ENCODE measurements around the gene S100A11.
A peak's percentile ranks its signal among the peaks of the same experiment; 100 is the strongest.

S100A11 gene

DNA sequence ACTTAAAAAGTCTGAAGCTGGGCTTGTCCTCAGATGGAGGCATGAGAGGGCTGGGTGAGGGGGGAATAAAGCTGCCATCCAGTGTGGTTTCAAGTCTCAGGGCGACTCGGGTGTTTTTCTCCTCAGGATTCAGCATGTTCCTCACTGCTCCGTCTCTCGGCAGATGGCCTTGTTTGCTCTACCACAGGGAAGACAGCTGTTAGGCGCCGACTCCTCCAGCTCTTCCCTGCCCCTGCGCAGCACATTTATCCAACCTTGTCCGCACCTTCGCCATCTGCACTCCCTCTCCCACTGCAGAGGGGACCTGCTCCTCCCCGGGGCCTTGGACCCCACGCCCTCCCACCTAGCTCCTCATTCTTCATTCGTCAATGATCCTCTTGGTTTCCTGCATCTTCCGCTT is 16.6 kb upstream of the S100A11 start:
- TF ChIP-seq CEBPB (IDR thresholded peaks at IDR 0.05) (no peak), CREB1 (IDR thresholded peaks at IDR 0.05; ENCODE audit: low read depth) (no peak), TCF12 (IDR thresholded peaks at IDR 0.05; ENCODE audit: low read depth) (no peak), EGR1 (IDR thresholded peaks at IDR 0.05) (no peak)
- TF ChIP-seq, protein P1, sequence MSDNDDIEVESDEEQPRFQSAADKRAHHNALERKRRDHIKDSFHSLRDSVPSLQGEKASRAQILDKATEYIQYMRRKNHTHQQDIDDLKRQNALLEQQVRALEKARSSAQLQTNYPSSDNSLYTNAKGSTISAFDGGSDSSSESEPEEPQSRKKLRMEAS (IDR thresholded peaks at IDR 0.05): no peak

DNA sequence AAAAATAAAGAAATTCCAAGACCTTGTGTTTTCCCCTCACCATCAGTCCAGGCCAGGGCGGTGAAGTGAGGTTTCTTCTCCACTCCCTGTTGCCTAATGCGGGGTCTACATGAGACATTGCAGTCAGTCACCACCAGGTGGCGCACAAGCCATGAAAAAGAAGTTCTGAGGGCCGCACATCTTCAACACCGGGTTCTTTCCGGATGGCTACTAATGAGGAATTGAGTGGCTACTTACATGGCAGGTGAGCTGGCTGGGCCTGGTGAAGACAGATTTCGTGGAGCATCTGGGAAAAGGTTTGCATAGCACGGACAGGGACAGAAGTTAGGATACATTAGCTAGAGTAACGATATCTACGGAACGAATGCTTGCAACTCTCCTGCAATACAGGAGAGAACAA is 15.8 kb upstream of the S100A11 start:
- TF ChIP-seq RAD21 (IDR thresholded peaks at IDR 0.05; ENCODE audit: low read depth) (peak; percentile 93), CEBPB (IDR thresholded peaks at IDR 0.05) (peak; percentile 58), TAF1 (IDR thresholded peaks at IDR 0.05; ENCODE audit: low read depth) (no peak)
- TF ChIP-seq, protein P2, sequence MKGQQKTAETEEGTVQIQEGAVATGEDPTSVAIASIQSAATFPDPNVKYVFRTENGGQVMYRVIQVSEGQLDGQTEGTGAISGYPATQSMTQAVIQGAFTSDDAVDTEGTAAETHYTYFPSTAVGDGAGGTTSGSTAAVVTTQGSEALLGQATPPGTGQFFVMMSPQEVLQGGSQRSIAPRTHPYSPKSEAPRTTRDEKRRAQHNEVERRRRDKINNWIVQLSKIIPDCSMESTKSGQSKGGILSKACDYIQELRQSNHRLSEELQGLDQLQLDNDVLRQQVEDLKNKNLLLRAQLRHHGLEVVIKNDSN (IDR thresholded peaks at IDR 0.05): no peak

DNA sequence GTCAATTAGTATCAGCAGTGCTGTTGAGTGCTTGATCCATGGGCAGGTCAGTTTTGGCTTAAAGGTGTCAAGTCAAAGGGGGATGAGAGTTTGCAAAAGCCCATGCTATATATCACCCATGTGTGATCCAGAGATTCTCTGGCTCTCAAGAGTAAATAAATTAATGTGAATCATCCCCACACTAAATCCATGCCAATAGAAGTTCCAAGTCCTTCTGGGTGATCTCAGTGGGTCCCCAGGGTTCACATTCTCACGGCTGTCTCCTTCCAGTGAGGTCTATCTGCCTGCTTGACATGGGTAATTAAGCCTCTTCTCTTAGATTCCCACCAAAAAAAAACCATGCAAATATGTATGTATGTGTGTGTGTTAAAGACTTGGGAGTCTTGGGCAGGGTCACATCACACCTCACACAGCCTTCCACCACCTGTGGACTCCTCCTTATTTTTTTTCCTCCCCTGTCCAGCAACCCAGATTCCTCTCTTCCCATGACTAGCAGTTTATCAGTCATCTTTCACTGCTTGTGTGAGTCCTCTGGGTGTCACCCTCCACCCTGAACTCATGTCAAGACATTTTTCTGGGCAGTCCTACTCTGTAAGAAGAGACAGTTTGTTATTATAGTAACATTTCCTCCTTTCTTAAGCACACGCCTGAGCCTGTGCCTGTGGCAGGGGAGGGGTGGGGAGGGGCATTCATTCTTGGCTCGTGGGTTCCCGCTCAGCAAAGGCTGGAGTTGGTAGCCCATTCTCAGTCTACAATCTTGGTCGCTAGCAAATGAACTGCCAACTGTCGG is 14.3 kb upstream of the S100A11 start:
- no peak for TF ChIP-seq CEBPB (IDR thresholded peaks at IDR 0.05)
- no peak for TF ChIP-seq FOXM1 (IDR thresholded peaks at IDR 0.05; ENCODE audit: borderline replicate concordance, low read depth)
- TF ChIP-seq, protein P2 (IDR thresholded peaks at IDR 0.05): no peak
- no peak for TF ChIP-seq EGR1 (IDR thresholded peaks at IDR 0.05)
- no peak for TF ChIP-seq TEAD4 (IDR thresholded peaks at IDR 0.05)
- no peak for TF ChIP-seq EP300 (IDR thresholded peaks at IDR 0.05; ENCODE audit: borderline replicate concordance)
- TF ChIP-seq, protein P3, sequence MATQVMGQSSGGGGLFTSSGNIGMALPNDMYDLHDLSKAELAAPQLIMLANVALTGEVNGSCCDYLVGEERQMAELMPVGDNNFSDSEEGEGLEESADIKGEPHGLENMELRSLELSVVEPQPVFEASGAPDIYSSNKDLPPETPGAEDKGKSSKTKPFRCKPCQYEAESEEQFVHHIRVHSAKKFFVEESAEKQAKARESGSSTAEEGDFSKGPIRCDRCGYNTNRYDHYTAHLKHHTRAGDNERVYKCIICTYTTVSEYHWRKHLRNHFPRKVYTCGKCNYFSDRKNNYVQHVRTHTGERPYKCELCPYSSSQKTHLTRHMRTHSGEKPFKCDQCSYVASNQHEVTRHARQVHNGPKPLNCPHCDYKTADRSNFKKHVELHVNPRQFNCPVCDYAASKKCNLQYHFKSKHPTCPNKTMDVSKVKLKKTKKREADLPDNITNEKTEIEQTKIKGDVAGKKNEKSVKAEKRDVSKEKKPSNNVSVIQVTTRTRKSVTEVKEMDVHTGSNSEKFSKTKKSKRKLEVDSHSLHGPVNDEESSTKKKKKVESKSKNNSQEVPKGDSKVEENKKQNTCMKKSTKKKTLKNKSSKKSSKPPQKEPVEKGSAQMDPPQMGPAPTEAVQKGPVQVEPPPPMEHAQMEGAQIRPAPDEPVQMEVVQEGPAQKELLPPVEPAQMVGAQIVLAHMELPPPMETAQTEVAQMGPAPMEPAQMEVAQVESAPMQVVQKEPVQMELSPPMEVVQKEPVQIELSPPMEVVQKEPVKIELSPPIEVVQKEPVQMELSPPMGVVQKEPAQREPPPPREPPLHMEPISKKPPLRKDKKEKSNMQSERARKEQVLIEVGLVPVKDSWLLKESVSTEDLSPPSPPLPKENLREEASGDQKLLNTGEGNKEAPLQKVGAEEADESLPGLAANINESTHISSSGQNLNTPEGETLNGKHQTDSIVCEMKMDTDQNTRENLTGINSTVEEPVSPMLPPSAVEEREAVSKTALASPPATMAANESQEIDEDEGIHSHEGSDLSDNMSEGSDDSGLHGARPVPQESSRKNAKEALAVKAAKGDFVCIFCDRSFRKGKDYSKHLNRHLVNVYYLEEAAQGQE (IDR thresholded peaks at IDR 0.05; ENCODE audit: low read depth): no peak
- TF ChIP-seq YY1 (IDR thresholded peaks at IDR 0.05; ENCODE audit: low read depth): no peak
- no peak for TF ChIP-seq CREB1 (IDR thresholded peaks at IDR 0.05; ENCODE audit: low read depth)

DNA sequence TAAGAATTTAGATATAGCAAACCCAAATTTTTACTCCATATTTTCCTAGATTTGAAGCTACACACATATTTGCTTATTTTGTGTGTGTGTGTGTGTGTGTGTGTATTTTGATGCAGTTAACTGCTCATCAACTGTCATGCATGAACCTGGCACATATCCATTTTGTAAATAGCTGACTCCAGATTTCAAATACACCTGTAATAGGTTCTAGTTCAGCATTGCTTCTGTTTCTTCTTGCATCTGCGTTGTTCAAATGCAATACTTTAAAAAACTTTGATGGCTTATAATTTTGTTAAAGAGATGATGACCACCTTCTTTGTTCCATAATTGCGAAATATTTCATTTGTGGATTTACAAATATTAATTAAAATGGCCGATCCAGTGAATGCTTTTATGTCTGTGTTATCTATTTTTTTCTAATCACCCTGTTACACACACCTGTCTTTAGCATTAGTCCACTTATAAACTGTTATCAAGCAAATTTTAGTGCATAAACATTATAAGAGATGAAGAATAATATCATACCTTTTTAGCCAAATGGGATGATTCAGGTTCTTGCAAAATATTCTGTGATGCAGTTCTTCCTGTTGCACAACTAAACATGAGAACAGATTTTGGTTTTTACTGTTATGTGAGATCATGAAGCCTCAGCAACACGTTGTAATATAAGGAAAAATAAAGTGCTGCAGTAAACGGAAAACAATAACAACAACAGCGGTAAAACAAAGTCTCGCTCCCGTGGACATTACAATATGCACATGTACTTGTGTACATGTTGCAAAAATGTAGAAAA is 12.7 kb upstream of the S100A11 start:
- no peak for TF ChIP-seq CREB1 (IDR thresholded peaks at IDR 0.05; ENCODE audit: low read depth)
- TF ChIP-seq NFIC (IDR thresholded peaks at IDR 0.05): no peak
- no peak for TF ChIP-seq EP300 (IDR thresholded peaks at IDR 0.05; ENCODE audit: borderline replicate concordance)
- no peak for TF ChIP-seq ZBTB7A (IDR thresholded peaks at IDR 0.05; ENCODE audit: low read depth)
- TF ChIP-seq EGR1 (IDR thresholded peaks at IDR 0.05): no peak
- TF ChIP-seq, protein P3 (IDR thresholded peaks at IDR 0.05; ENCODE audit: low read depth): no peak
- no peak for TF ChIP-seq RAD21 (IDR thresholded peaks at IDR 0.05; ENCODE audit: low read depth)

DNA sequence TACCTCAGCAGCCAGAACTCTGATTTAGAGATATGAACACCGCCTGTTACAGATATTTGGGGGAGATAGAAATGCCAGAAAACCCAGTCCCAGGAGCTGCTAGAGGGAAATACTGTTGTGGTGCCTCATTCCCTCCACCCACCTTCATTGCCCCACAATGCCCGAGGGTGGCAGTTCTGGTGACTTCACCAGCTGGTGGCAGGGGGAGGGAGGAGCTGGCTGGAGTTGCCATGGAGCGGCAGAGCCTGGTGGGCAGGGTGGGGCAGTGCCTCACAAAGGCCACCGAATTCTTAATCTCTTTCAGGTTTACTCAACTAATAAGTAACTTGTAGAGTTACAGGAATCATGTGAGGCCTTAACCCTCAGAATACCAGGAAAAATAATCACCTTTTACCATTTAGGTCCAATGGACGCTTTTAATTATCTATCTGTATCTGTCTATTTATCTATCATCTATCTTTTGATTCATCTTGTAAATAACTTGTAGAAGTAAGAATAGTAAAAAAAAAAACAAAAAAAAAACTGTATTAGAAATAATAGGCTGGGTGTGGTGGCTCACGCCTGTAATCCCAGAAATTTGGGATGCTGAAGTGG is 11.7 kb upstream of the S100A11 start:
- TF ChIP-seq TEAD4 (IDR thresholded peaks at IDR 0.05) (0 out of 2 replicates have a peak, but pooled peaks have one; percentile 19), EP300 (IDR thresholded peaks at IDR 0.05; ENCODE audit: borderline replicate concordance) (no peak), EGR1 (IDR thresholded peaks at IDR 0.05) (0 out of 2 replicates have a peak, but pooled peaks have one; percentile 25), CEBPB (IDR thresholded peaks at IDR 0.05) (no peak; the same call in 1 of the 2 replicates), NFIC (IDR thresholded peaks at IDR 0.05) (no peak), ZBTB7A (IDR thresholded peaks at IDR 0.05; ENCODE audit: low read depth) (no peak), CREB1 (IDR thresholded peaks at IDR 0.05; ENCODE audit: low read depth) (no peak), RAD21 (IDR thresholded peaks at IDR 0.05; ENCODE audit: low read depth) (no peak), TCF12 (IDR thresholded peaks at IDR 0.05; ENCODE audit: low read depth) (no peak)
- TF ChIP-seq, protein P1 (IDR thresholded peaks at IDR 0.05): no peak
- TF ChIP-seq, protein P2 (IDR thresholded peaks at IDR 0.05): 0 out of 2 replicates have a peak, but pooled peaks have one; percentile 20
